Smooth muscle cell (in vitro differentiated cells): ENCODE data around the gene LMAN1L. TPM values are rescaled to one million over a fixed set of nuclear protein-coding genes. Genes with fewer than 3 reads are reported as not detected.

Experiments
- DNase-seq: peaks from one replicate; lab custom pipeline; 2025; ENCODE audit not compliant: unreplicated experiment; lab: John Stamatoyannopoulos, UW
- H2AFZ ChIP-seq: fragments of 200-600 bp; sonication (generic); 2 replicates; pipeline ENCODE4 v1.6.0; 2016; ENCODE audit warnings: antibody characterized with exemption, low read depth, mild to moderate bottlenecking
- H3F3A ChIP-seq: fragments of 200-600 bp; sonication (generic); 2 replicates; pipeline ENCODE4 v1.6.0; 2017; ENCODE audit warnings: antibody characterized with exemption, low read depth
- H3K27ac ChIP-seq: fragments of 200-600 bp; sonication (generic); 2 replicates; pipeline ENCODE4 v1.5.1; 2016; ENCODE audit warnings: low read depth, mild to moderate bottlenecking
- H3K27me3 ChIP-seq: fragments of 200-600 bp; sonication (generic); 2 replicates; pipeline ENCODE4 v1.6.1; 2016; ENCODE audit warnings: low read depth, mild to moderate bottlenecking
- H3K36me3 ChIP-seq: fragments of 200-600 bp; sonication (generic); 2 replicates; pipeline ENCODE4 v1.5.1; 2016; ENCODE audit warnings: low read depth
- H3K4me1 ChIP-seq: fragments of 200-600 bp; sonication (generic); 2 replicates; pipeline ENCODE4 v1.5.1; 2016; ENCODE audit warnings: low read depth
- H3K4me2 ChIP-seq: fragments of 200-600 bp; sonication (generic); 2 replicates; pipeline ENCODE4 v1.6.0; 2016; ENCODE audit warnings: mild to moderate bottlenecking
- H3K4me3 ChIP-seq: fragments of 200-600 bp; sonication (generic); 2 replicates; pipeline ENCODE4 v1.5.1; 2016; ENCODE audit warnings: mild to moderate bottlenecking
- H3K79me2 ChIP-seq: fragments of 200-600 bp; sonication (generic); 2 replicates; pipeline ENCODE4 v1.6.0; 2016; ENCODE audit warnings: low read depth, mild to moderate bottlenecking
- H3K9ac ChIP-seq: fragments of 200-600 bp; sonication (generic); 2 replicates; pipeline ENCODE4 v1.6.0; 2016; ENCODE audit warnings: low read depth
- H3K9me3 ChIP-seq: fragments of 200-600 bp; sonication (generic); replicated peaks from 2 replicates; pipeline ENCODE4 v1.5.1; 2016; ENCODE audit warnings: low read depth
- H4K20me1 ChIP-seq: fragments of 200-600 bp; sonication (generic); 2 replicates; pipeline ENCODE4 v1.6.0; 2016; ENCODE audit warnings: low read depth
- WGBS: methylation state at CpG from one replicate; pipeline ENCODE4 v1.1.7; 2016; ENCODE audit warnings: low lambda C conversion rate; 5-methylcytosine and 5-hydroxymethylcytosine counted together
- polyA plus RNA-seq: library from polyadenylated mRNA; unstranded; fragments of >200 nt; fragmentation: Nextera tagmentation; extraction: Ambion mirVana; gene quantifications from 2 replicates; pipeline ENCODE4 v1.2.1, GENCODE V29; 2016
- total RNA-seq: library from RNA; depleted of rRNA; stranded (reverse); fragments of >200 nt; gene quantifications from 2 replicates; pipeline ENCODE4 v1.2.3, GENCODE V29; 2014
- TF ChIP-seq, protein P1 (sequence below): fragments of 200-600 bp; sonication (generic); IDR thresholded peaks from 2 replicates; pipeline ENCODE4 v1.5.1; 2017; ENCODE audit warnings: borderline replicate concordance, mild to moderate bottlenecking, antibody characterized with exemption; ENCODE audit not compliant: insufficient read depth, poor library complexity, severe bottlenecking

The LMAN1L gene
- total and polyA plus RNA-seq, 2 experiments from 2014 or later: not detected

DNA sequence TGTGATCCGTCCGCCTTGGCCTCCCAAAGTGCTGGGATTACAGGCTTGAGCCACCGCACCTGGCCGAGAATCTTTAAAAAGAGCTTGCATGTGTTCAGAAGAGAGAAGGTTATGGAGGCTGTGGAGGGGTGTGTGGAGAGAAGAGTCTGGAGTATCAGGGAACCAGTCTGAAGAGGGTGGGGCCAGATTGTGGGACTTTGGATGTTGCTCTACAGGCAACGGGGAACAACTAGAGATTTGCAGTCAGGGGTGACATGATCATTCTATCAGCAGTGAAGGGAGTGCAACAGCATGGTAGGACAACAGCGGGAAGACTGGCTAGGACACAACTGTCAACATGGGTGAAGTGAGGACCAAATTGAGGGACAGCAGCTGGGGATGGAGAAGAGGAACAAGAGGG, 51.7 kb downstream of the LMAN1L start:
- no peaks in the 10 kb centered on the region for H3K36me3 ChIP-seq
- no peak for DNase-seq
- no peaks in the 10 kb centered on the region for H3K27me3 ChIP-seq
- H3K79me2 ChIP-seq: peaks cover 65% of the 10 kb centered on the region
- H3K9ac ChIP-seq: no peak overlapping the region
- peak overlapping the region; percentile 8 for H3K27ac ChIP-seq
- H3K4me1 ChIP-seq: no peaks in the 10 kb centered on the region
- H3K4me2 ChIP-seq: no peak overlapping the region
- no peak overlapping the region for H3K4me3 ChIP-seq
- peaks cover 83% of the 10 kb centered on the region for H4K20me1 ChIP-seq
- 92% methylated on average over 6 of the region's 6 CpGs for WGBS
- H2AFZ ChIP-seq: no peak overlapping the region
- TF ChIP-seq, protein P1, sequence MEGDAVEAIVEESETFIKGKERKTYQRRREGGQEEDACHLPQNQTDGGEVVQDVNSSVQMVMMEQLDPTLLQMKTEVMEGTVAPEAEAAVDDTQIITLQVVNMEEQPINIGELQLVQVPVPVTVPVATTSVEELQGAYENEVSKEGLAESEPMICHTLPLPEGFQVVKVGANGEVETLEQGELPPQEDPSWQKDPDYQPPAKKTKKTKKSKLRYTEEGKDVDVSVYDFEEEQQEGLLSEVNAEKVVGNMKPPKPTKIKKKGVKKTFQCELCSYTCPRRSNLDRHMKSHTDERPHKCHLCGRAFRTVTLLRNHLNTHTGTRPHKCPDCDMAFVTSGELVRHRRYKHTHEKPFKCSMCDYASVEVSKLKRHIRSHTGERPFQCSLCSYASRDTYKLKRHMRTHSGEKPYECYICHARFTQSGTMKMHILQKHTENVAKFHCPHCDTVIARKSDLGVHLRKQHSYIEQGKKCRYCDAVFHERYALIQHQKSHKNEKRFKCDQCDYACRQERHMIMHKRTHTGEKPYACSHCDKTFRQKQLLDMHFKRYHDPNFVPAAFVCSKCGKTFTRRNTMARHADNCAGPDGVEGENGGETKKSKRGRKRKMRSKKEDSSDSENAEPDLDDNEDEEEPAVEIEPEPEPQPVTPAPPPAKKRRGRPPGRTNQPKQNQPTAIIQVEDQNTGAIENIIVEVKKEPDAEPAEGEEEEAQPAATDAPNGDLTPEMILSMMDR: no peak
- no peaks in the 10 kb centered on the region for H3F3A ChIP-seq
- no peaks in the 10 kb centered on the region for H3K9me3 ChIP-seq

DNA sequence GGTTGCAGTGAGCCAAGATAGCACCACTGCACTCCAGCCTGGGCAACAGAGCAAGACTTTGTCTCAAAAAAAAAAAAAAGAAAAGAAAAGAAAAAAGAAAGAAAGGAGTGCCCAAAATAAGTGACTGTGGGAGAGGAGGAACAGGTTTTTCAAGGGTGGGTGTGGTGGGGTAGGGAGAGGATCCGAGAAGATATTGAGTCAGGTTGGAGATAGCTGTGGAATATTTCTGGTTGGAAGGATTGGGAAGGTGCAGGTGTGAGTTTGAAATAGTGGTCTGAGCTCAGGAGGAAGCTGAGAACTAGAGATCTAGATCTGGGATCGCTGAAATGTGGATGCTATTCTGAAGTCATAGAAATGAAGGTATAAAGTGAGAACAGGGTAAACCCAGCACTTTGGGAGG, 52.7 kb downstream of the LMAN1L start:
- H3K36me3 ChIP-seq: no peaks in the 10 kb centered on the region
- no peak overlapping the region for H3K4me3 ChIP-seq
- peaks cover 83% of the 10 kb centered on the region for H4K20me1 ChIP-seq
- H3K9me3 ChIP-seq: no peaks in the 10 kb centered on the region
- H3K27me3 ChIP-seq: no peaks in the 10 kb centered on the region
- H3F3A ChIP-seq: no peaks in the 10 kb centered on the region
- WGBS: 80% methylated on average over 2 of the region's 2 CpGs
- no peak overlapping the region for H3K9ac ChIP-seq
- DNase-seq: no peak
- peak overlapping the region; percentile 80 for H3K27ac ChIP-seq
- H3K4me1 ChIP-seq: no peaks in the 10 kb centered on the region
- TF ChIP-seq, protein P1: no peak
- no peak overlapping the region for H3K4me2 ChIP-seq
- no peak overlapping the region for H2AFZ ChIP-seq
- peaks cover 67% of the 10 kb centered on the region for H3K79me2 ChIP-seq

DNA sequence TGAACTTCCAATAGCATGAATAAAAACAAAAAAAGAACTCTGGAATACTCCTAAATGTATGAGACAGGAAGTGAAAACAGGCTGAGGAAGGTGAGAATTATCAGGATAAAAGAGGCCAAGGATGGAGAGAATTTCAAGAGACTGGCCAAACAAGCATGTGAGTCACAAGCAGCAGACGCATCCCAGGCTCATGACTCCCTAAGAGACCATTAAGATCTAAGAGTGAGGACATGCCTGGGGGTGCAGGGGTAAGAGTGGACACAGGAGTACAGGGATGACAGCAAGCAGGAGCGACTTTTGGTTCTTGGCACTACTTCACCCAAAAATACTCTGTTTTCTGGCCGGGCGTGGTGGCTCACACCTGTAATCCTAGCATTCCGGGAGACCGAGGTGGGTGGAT, 53.5 kb downstream of the LMAN1L start:
- Histone ChIP-seq H3K9me3 (no peaks in the 10 kb centered on the region), H3K4me2 (peak overlapping the region; percentile 44), H3K9ac (peak overlapping the region; percentile 28), H3K27me3 (no peaks in the 10 kb centered on the region), H3K4me3 (no peak overlapping the region), H3K27ac (peak overlapping the region; percentile 80), H3K79me2 (peaks cover 67% of the 10 kb centered on the region), H2AFZ (no peak overlapping the region), H3K36me3 (no peaks in the 10 kb centered on the region), H3K4me1 (no peaks in the 10 kb centered on the region), H3F3A (no peaks in the 10 kb centered on the region), H4K20me1 (peaks cover 84% of the 10 kb centered on the region)
- WGBS: 67% methylated on average over 6 of the region's 6 CpGs
- DNase-seq: no peak
- TF ChIP-seq, protein P1: no peak

DNA sequence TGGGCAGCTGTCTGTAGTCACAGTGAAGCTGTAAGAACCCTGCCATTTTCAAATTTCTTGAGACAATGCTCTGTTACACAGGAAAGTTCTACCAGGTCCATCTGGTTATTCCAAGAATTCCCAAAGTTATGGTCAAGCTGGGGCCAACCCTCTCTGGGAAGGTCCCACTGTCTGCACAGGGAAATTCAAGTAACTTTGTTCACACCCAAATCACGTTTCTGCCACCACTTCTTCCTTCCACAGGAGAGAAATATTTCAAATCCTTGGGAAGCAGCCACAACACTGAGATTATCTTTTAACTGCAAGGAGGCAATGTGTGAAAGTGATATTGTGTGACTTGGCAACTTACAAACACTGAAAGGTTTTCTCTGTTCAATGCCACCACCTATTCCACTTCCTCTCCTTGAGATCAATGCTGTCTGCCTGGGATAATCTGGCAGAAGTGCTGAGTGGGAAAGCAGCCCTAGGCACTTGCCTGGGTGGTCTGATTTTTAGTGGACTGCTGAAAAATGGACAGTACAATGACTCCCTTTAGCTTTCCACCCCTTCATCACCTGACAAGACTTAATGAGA, 54.9 kb downstream of the LMAN1L start:
- 82% methylated on average over 1 of the region's 1 CpG for WGBS
- H3K36me3 ChIP-seq: no peaks in the 10 kb centered on the region
- TF ChIP-seq, protein P1: no peak
- H3K4me2 ChIP-seq: no peak overlapping the region
- H2AFZ ChIP-seq: no peak overlapping the region
- no peak overlapping the region for H3K4me3 ChIP-seq
- H3K79me2 ChIP-seq: peaks cover 77% of the 10 kb centered on the region
- DNase-seq: no peak
- H3K4me1 ChIP-seq: peaks cover 7% of the 10 kb centered on the region
- H4K20me1 ChIP-seq: peaks cover 93% of the 10 kb centered on the region
- H3K27me3 ChIP-seq: no peaks in the 10 kb centered on the region
- H3F3A ChIP-seq: no peaks in the 10 kb centered on the region
- no peak overlapping the region for H3K9ac ChIP-seq
- no peaks in the 10 kb centered on the region for H3K9me3 ChIP-seq
- no peak overlapping the region for H3K27ac ChIP-seq
